IMR-90 (cell line): ENCODE measurements around the gene SEMA4A. TPM values are rescaled to one million over a fixed set of nuclear protein-coding genes. Genes with fewer than 3 reads are reported as not detected.
A peak's percentile ranks its signal among the peaks of the same experiment; 100 is the strongest.

Experiments used
- ATAC-seq: fragments of 200-7000 bp; cut with Tn5 transposase; 2 replicates; pipeline ENCODE4 v1.9.1; 2020; ENCODE audit warnings: low read depth, mild to moderate bottlenecking, moderate library complexity
- BruUV-seq: library from RNA; stranded (reverse); fragments of 400-500 nt; replicated peaks from 2 replicates; lab custom pipeline; 2021; lab: Mats Ljungman, UMichigan
- CTCF ChIA-PET: fragments of 300-600 bp; formaldehyde crosslinking; extraction: SDS; loops from one replicate; lab custom pipeline; 2021; ENCODE audit warnings: antibody characterized with exemption; lab: Yijun Ruan, JAX
- POLR2A ChIA-PET: fragments of 300-600 bp; sonication (Branson Sonifier 250); formaldehyde crosslinking; loops from one replicate; lab custom pipeline; 2022; ENCODE audit warnings: antibody characterized with exemption; ENCODE audit not compliant: unreplicated experiment; lab: Charles Lee
- DNase-seq: peaks from one replicate; pipeline ENCODE4 v3.0.0; 2013
- H2AFZ ChIP-seq: replicated peaks from 2 replicates; pipeline ENCODE3; 2013; ENCODE audit warnings: low read length, mild to moderate bottlenecking; ENCODE audit not compliant: poor library complexity
- H2AK5ac ChIP-seq: 2 replicates; pipeline ENCODE4 v1.6.1; 2013; ENCODE audit warnings: low read depth, low read length, inconsistent platforms
- H2AK9ac ChIP-seq: replicated peaks from 2 replicates; pipeline ENCODE3; 2013; ENCODE audit warnings: mild to moderate bottlenecking, low read depth, low read length, moderate library complexity; ENCODE audit not compliant: poor library complexity
- H2BK120ac ChIP-seq: 2 replicates; pipeline ENCODE4 v1.6.1; 2013; ENCODE audit warnings: low read depth, low read length, inconsistent platforms
- H2BK15ac ChIP-seq: 3 replicates; pipeline ENCODE4 v1.6.1; 2013; ENCODE audit warnings: low read depth, low read length, inconsistent platforms
- H2BK20ac ChIP-seq: 2 replicates; pipeline ENCODE4 v1.6.1; 2013; ENCODE audit warnings: low read depth, mild to moderate bottlenecking, inconsistent platforms, low read length, moderate library complexity
- H2BK5ac ChIP-seq: 2 replicates; pipeline ENCODE4 v1.6.1; 2013; ENCODE audit warnings: mild to moderate bottlenecking, low read depth, low read length, inconsistent platforms; ENCODE audit not compliant: poor library complexity, severe bottlenecking
- H3K14ac ChIP-seq: replicated peaks from 2 replicates; pipeline ENCODE4 v1.6.1; 2013; ENCODE audit warnings: low read depth, low read length, inconsistent platforms
- H3K18ac ChIP-seq: 2 replicates; pipeline ENCODE4 v1.6.1; 2013; ENCODE audit warnings: low read depth, low read length, control low read depth
- H3K23ac ChIP-seq: 2 replicates; pipeline ENCODE4 v1.6.1; 2013; ENCODE audit warnings: low read depth, low read length, inconsistent platforms
- H3K27ac ChIP-seq: 2 replicates; pipeline ENCODE4 v1.5.1; 2013; ENCODE audit warnings: mild to moderate bottlenecking, control low read depth, low read length; ENCODE audit not compliant: insufficient read depth
- H3K27me3 ChIP-seq: 2 replicates; pipeline ENCODE4 v1.6.1; 2013; ENCODE audit warnings: low read length; ENCODE audit not compliant: control insufficient read depth, insufficient read depth
- H3K36me3 ChIP-seq: 2 replicates; pipeline ENCODE4 v1.6.1; 2013; ENCODE audit warnings: low read length, mixed read lengths; ENCODE audit not compliant: control insufficient read depth, insufficient read depth
- H3K4ac ChIP-seq: 2 replicates; pipeline ENCODE4 v1.6.1; 2013; ENCODE audit warnings: low read depth, low read length, inconsistent platforms
- H3K4me1 ChIP-seq: 2 replicates; pipeline ENCODE4 v1.6.1; 2013; ENCODE audit warnings: low read length, mixed read lengths; ENCODE audit not compliant: control insufficient read depth, insufficient read depth
- H3K4me2 ChIP-seq: 2 replicates; pipeline ENCODE4 v1.6.1; 2013; ENCODE audit warnings: low read depth, mild to moderate bottlenecking, control low read depth, low read length, moderate library complexity
- H3K4me3 ChIP-seq: 2 replicates; pipeline ENCODE4 v1.5.1; 2013; ENCODE audit warnings: low read depth, mild to moderate bottlenecking, control low read depth, low read length, moderate library complexity; ENCODE audit not compliant: insufficient read depth
- H3K56ac ChIP-seq: 2 replicates; pipeline ENCODE4 v1.6.1; 2013; ENCODE audit warnings: low read length, inconsistent platforms; ENCODE audit not compliant: insufficient read depth; ENCODE audit errors: extremely low read depth
- H3K79me1 ChIP-seq, 2 experiments: 2 replicates each; pipeline ENCODE4 v1.6.1; 2013; ENCODE audit warnings: low read length in 2 of 2, inconsistent platforms in 1 of 2, low read depth in 1 of 2
- H3K9ac ChIP-seq: 2 replicates; pipeline ENCODE4 v1.6.1; 2013; ENCODE audit warnings: low read depth, low read length, control low read depth
- H3K9me1 ChIP-seq: 2 replicates; pipeline ENCODE4 v1.6.1; 2013; ENCODE audit warnings: low read length, inconsistent platforms; ENCODE audit not compliant: insufficient read depth
- H3K9me3 ChIP-seq: 2 replicates; pipeline ENCODE4 v1.6.1; 2013; ENCODE audit warnings: low read length; ENCODE audit not compliant: control insufficient read depth, insufficient read depth
- H4K20me1 ChIP-seq: 2 replicates; pipeline ENCODE4 v1.6.1; 2013; ENCODE audit warnings: low read length, inconsistent platforms; ENCODE audit not compliant: insufficient read depth
- H4K5ac ChIP-seq: 2 replicates; pipeline ENCODE4 v1.6.1; 2013; ENCODE audit warnings: mild to moderate bottlenecking, low read depth, low read length, control low read depth
- H4K8ac ChIP-seq, 2 experiments: 2 replicates each; pipeline ENCODE4 v1.6.1; 2013; ENCODE audit warnings: low read depth in 2 of 2, low read length in 2 of 2, control low read depth in 1 of 2, inconsistent platforms in 1 of 2
- H4K91ac ChIP-seq: 2 replicates; pipeline ENCODE4 v1.6.1; 2013; ENCODE audit warnings: low read depth, low read length, inconsistent platforms; ENCODE audit not compliant: insufficient read depth
- BHLHE40 ChIP-seq: fragments of 150-350 bp; IDR thresholded peaks from 2 replicates; pipeline ENCODE4 v1.6.1; 2016; ENCODE audit warnings: mild to moderate bottlenecking, low read depth, low read length
- FOS ChIP-seq: fragments of 150-350 bp; IDR thresholded peaks from 2 replicates; pipeline ENCODE4 v1.6.1; 2016; ENCODE audit warnings: low read depth, low read length
- MAFK ChIP-seq: IDR thresholded peaks from 2 replicates; pipeline ENCODE4 v1.6.1; 2012; ENCODE audit warnings: low read depth, low read length, improper control_type of control experiment
- MAZ ChIP-seq: IDR thresholded peaks from 2 replicates; pipeline ENCODE4 v1.6.1; 2012; ENCODE audit warnings: low read depth, mild to moderate bottlenecking, low read length, improper control_type of control experiment, moderate library complexity, borderline replicate concordance
- NFE2L2 ChIP-seq: fragments of 150-350 bp; IDR thresholded peaks from 2 replicates; pipeline ENCODE4 v1.6.1; 2016; ENCODE audit warnings: low read depth, mild to moderate bottlenecking, low read length
- RAD21 ChIP-seq: IDR thresholded peaks from 2 replicates; pipeline ENCODE4 v1.6.1; 2012; ENCODE audit warnings: low read length, improper control_type of control experiment
- RCOR1 ChIP-seq: IDR thresholded peaks from 2 replicates; pipeline ENCODE4 v1.6.1; 2012; ENCODE audit warnings: mild to moderate bottlenecking, low read length, improper control_type of control experiment; ENCODE audit not compliant: insufficient replicate concordance
- RFX5 ChIP-seq: IDR thresholded peaks from 2 replicates; pipeline ENCODE4 v1.8.0; 2012; ENCODE audit warnings: low read depth, mild to moderate bottlenecking, low read length, moderate library complexity
- SMC3 ChIP-seq: fragments of 150-350 bp; IDR thresholded peaks from 2 replicates; pipeline ENCODE4 v1.6.1; 2016; ENCODE audit warnings: low read depth, mild to moderate bottlenecking, antibody characterized with exemption, low read length, moderate library complexity
- WGBS, 2 experiments: methylation state at CpG; one replicate each; pipeline versions ENCODE4 v1.1.5 to v1.1.7; 2013; ENCODE audit warnings: missing lambda C conversion rate in 2 of 2; ENCODE audit not compliant: insufficient read length in 1 of 2; ENCODE audit errors: extremely low coverage in 2 of 2; 5-methylcytosine and 5-hydroxymethylcytosine counted together
- dilution Hi-C: fragments of 300-500 bp; cut with HindIII; formaldehyde crosslinking; loops from one replicate; pipeline ENCODE4 v1.14.3; 2018; ENCODE audit warnings: low sequenced_read_pairs; ENCODE audit not compliant: unreplicated experiment
- in situ Hi-C: fragments of 300-500 bp; cut with MboI; formaldehyde crosslinking; loops from 3 replicates; pipeline ENCODE4 v1.14.3; 2019; ENCODE audit warnings: low sequenced_read_pairs, inconsistent platforms, mixed read lengths
- intact Hi-C: fragments of 100-400 bp; cut with micrococcal nuclease; formaldehyde crosslinking; loops from 2 replicates; pipeline ENCODE4 v1.10.0; 2022
- polyA plus RNA-seq, 3 experiments: library from polyadenylated mRNA; depleted of rRNA; stranded (reverse); fragments of >200 nt; gene quantifications; 2 replicates each; pipeline ENCODE4 v1.2.3, GENCODE V29; 2012; ENCODE audit warnings: low replicate concordance in 1 of 3
- total RNA-seq: library from RNA; depleted of rRNA; stranded (reverse); fragments of >200 nt; gene quantifications from 2 replicates; pipeline ENCODE4 v1.2.3, GENCODE V29; 2012
- TF ChIP-seq, protein P1 (sequence below): conservative IDR thresholded peaks from 2 replicates; pipeline ENCODE4 v1.5.1; 2012; ENCODE audit warnings: mild to moderate bottlenecking, low read depth, low read length, improper control_type of control experiment

Gene SEMA4A
- total and polyA plus RNA-seq, 2 of the 4 experiments (the other 2 are of a cell fraction): 0.18 to 0.86 TPM

GRCh38 chr1:156150333-156151011 is 2.9 kb upstream of the SEMA4A start:
- peaks cover 5% of the 10 kb centered on the region; the same call in 1 of the 2 replicates for H3K9me1 ChIP-seq
- ATAC-seq (no peak), DNase-seq (no peak)
- H4K91ac ChIP-seq: no peak overlapping the region
- no peak overlapping the region for H3K27ac ChIP-seq
- H4K8ac ChIP-seq: no peak overlapping the region
- H3K18ac ChIP-seq: no peak overlapping the region
- peak overlapping the region; percentile 30 for H2AK9ac ChIP-seq
- H2BK20ac ChIP-seq: no peak overlapping the region
- CTCF ChIA-PET: interaction anchor here (0.8 kb wide), 1 partner anchor 75 kb away, joined by 3 read pairs; no protein-coding TSS in a partner anchor
- H3K9ac ChIP-seq: no peak overlapping the region
- POLR2A ChIA-PET: interaction anchor here (0.5 kb wide), 1 partner anchor 119 kb away, joined by 4 read pairs; no protein-coding TSS in a partner anchor
- H2AK5ac ChIP-seq: peak overlapping the region; percentile 43; the same call in 1 of the 2 replicates
- H2AFZ ChIP-seq: peak overlapping the region; percentile 61
- H3K27me3 ChIP-seq: peaks cover 14% of the 10 kb centered on the region; the same call in 1 of the 2 replicates
- in situ Hi-C loops (no loop called here), intact Hi-C loops (no loop called here), dilution Hi-C loops (no loop called here)
- peaks cover 4% of the 10 kb centered on the region; the same call in 1 of the 2 replicates for H4K20me1 ChIP-seq
- peaks cover 12% of the 10 kb centered on the region for H3K4me1 ChIP-seq
- no peaks in the 10 kb centered on the region for H3K79me1 ChIP-seq
- no TSS peak for BruUV-seq
- no peak overlapping the region for H3K14ac ChIP-seq
- H3K4me3 ChIP-seq: no peak overlapping the region
- no peak overlapping the region for H3K4ac ChIP-seq
- peak overlapping the region; percentile 55; the same call in 1 of the 2 replicates for H3K23ac ChIP-seq
- H3K9me3 ChIP-seq: no peaks in the 10 kb centered on the region
- no peak overlapping the region for H2BK120ac ChIP-seq
- no peaks in the 10 kb centered on the region for H3K36me3 ChIP-seq
- no CpG with 5 or more reads among the region's 10 CpGs for WGBS, 2 experiments
- TF ChIP-seq RCOR1 (no peak), NFE2L2 (no peak), BHLHE40 (no peak), MAFK (no peak), RFX5 (no peak), MAZ (no peak), RAD21 (no peak), FOS (no peak), SMC3 (no peak)
- TF ChIP-seq, protein P1, sequence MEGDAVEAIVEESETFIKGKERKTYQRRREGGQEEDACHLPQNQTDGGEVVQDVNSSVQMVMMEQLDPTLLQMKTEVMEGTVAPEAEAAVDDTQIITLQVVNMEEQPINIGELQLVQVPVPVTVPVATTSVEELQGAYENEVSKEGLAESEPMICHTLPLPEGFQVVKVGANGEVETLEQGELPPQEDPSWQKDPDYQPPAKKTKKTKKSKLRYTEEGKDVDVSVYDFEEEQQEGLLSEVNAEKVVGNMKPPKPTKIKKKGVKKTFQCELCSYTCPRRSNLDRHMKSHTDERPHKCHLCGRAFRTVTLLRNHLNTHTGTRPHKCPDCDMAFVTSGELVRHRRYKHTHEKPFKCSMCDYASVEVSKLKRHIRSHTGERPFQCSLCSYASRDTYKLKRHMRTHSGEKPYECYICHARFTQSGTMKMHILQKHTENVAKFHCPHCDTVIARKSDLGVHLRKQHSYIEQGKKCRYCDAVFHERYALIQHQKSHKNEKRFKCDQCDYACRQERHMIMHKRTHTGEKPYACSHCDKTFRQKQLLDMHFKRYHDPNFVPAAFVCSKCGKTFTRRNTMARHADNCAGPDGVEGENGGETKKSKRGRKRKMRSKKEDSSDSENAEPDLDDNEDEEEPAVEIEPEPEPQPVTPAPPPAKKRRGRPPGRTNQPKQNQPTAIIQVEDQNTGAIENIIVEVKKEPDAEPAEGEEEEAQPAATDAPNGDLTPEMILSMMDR: no peak
- H2BK15ac ChIP-seq: no peak overlapping the region
- no peak overlapping the region for H3K56ac ChIP-seq
- H4K5ac ChIP-seq: no peak overlapping the region
- no peak overlapping the region for H3K4me2 ChIP-seq
- no peak overlapping the region for H2BK5ac ChIP-seq
